Measurements from ENCODE around the gene ISYNA1.

ISYNA1 gene

GRCh38 chr19:18439910-18440237 is 1.9 kb upstream of the ISYNA1 start:
- DNase-seq (ENCODE audit: extremely low read depth, low read depth), result no peak
- no peak overlapping the region for H3K4me3 ChIP-seq (replicated peaks; ENCODE audit: low read depth, low read length)
- TF ChIP-seq CTCF (IDR thresholded peaks at IDR 0.05; ENCODE audit: low read depth, low read length, missing control alignments), result no peak

GRCh38 chr19:18439025-18439909 is 1.3 kb upstream of the ISYNA1 start:
- TF ChIP-seq CTCF (IDR thresholded peaks at IDR 0.05; ENCODE audit: low read depth, low read length, missing control alignments), result peak; percentile 11
- no peak overlapping the region for H3K4me3 ChIP-seq (replicated peaks; ENCODE audit: low read depth, low read length)
- no peak for DNase-seq (ENCODE audit: extremely low read depth, low read depth)

- no peak for DNase-seq (ENCODE audit: extremely low read depth, low read depth)
- no peak for TF ChIP-seq CTCF (IDR thresholded peaks at IDR 0.05; ENCODE audit: low read depth, low read length, missing control alignments)
- H3K4me3 ChIP-seq (replicated peaks; ENCODE audit: low read depth, low read length), result peak overlapping the region; percentile 54
Measured at GRCh38 chr19:18438331-18439024, 545 bp upstream of the ISYNA1 start.

- TF ChIP-seq CTCF (IDR thresholded peaks at IDR 0.05; ENCODE audit: low read depth, low read length, missing control alignments), result no peak
- DNase-seq (ENCODE audit: extremely low read depth, low read depth), result peak; percentile 70
- peak overlapping the region; percentile 54 for H3K4me3 ChIP-seq (replicated peaks; ENCODE audit: low read depth, low read length)
Measured at GRCh38 chr19:18436671-18437490, 1.1 kb downstream of the ISYNA1 start.

- DNase-seq (ENCODE audit: extremely low read depth, low read depth), result no peak
- H3K4me3 ChIP-seq (replicated peaks; ENCODE audit: low read depth, low read length), result no peak overlapping the region
- no peak for TF ChIP-seq CTCF (IDR thresholded peaks at IDR 0.05; ENCODE audit: low read depth, low read length, missing control alignments)
Measured at GRCh38 chr19:18435842-18436670, 1.9 kb downstream of the ISYNA1 start.

Data from HFF-Myc (cell line).